Keratinocyte (primary cell): ENCODE results near the gene UBE2D2. TPM values are rescaled to one million over a fixed set of nuclear protein-coding genes. Genes with fewer than 3 reads are reported as not detected.
"Not testable (repeated sequence)": the region's sequence is repeated elsewhere in the genome, so short reads cannot be mapped to it uniquely, and the experiment has no call there.

ENCODE experiments used
- DNase-seq: peaks from one replicate; pipeline ENCODE4 v3.0.0-alpha.2; 2011; ENCODE audit warnings: low read depth, missing footprints, low spot score
- FAIRE-seq: peaks from 2 replicates; lab custom pipeline; 2011; peaks lifted over from hg19 to GRCh38; lab: Jason Lieb, UNC
- H2AFZ ChIP-seq: 2 replicates; pipeline ENCODE4 v1.6.0; 2012; ENCODE audit warnings: low read length, control low read depth, inconsistent platforms; ENCODE audit not compliant: control insufficient read depth
- H3K27ac ChIP-seq: 2 replicates; pipeline ENCODE4 v1.5.1; 2011; ENCODE audit warnings: low read length; ENCODE audit not compliant: control insufficient read depth, insufficient read depth
- H3K27me3 ChIP-seq: 3 replicates; pipeline ENCODE4 v1.6.0; 2011; ENCODE audit warnings: low read length; ENCODE audit not compliant: control insufficient read depth, insufficient read depth; ENCODE audit errors: extremely low read depth
- H3K36me3 ChIP-seq, 2 experiments: 2 replicates in 1 of 2; 3 replicates in 1 of 2; pipeline ENCODE4 v1.5.1; 2011; ENCODE audit warnings: low read length in 2 of 2, mild to moderate bottlenecking in 1 of 2; ENCODE audit not compliant: control insufficient read depth in 2 of 2, insufficient read depth in 2 of 2; ENCODE audit errors: extremely low read depth in 1 of 2
- H3K4me1 ChIP-seq: 3 replicates; pipeline ENCODE4 v1.5.1; 2011; ENCODE audit warnings: low read length; ENCODE audit not compliant: control insufficient read depth, insufficient read depth; ENCODE audit errors: extremely low read depth
- H3K4me2 ChIP-seq: 3 replicates; pipeline ENCODE4 v1.6.0; 2011; ENCODE audit warnings: low read depth, low read length; ENCODE audit not compliant: control insufficient read depth, insufficient read depth; ENCODE audit errors: extremely low read depth
- H3K4me3 ChIP-seq, 3 experiments: fragments of 200-600 bp in 1 of 3; sonication (generic) in 1 of 3; 2 replicates in 2 of 3; 3 replicates in 1 of 3; pipeline ENCODE4 v1.5.1; 2011 to 2016; ENCODE audit warnings: low read length in 3 of 3, mild to moderate bottlenecking in 3 of 3, control low read depth in 2 of 3, inconsistent platforms in 1 of 3, low read depth in 1 of 3, mixed read lengths in 1 of 3, mixed run types in 1 of 3, moderate library complexity in 1 of 3; ENCODE audit not compliant: control insufficient read depth in 2 of 3, insufficient read depth in 2 of 3; ENCODE audit errors: extremely low read depth in 1 of 3
- H3K79me2 ChIP-seq: 2 replicates; pipeline ENCODE4 v1.6.0; 2012; ENCODE audit warnings: low read length; ENCODE audit not compliant: control insufficient read depth, insufficient read depth
- H3K9ac ChIP-seq: 3 replicates; pipeline ENCODE4 v1.6.0; 2011; ENCODE audit warnings: low read length; ENCODE audit not compliant: control insufficient read depth, insufficient read depth; ENCODE audit errors: extremely low read depth
- H3K9me1 ChIP-seq: 3 replicates; pipeline ENCODE4 v1.6.0; 2011; ENCODE audit warnings: low read length; ENCODE audit not compliant: control insufficient read depth, insufficient read depth; ENCODE audit errors: extremely low read depth
- H3K9me3 ChIP-seq: 2 replicates; pipeline ENCODE4 v1.5.1; 2012; ENCODE audit warnings: low read depth, low read length; ENCODE audit not compliant: control insufficient read depth
- H4K20me1 ChIP-seq: 3 replicates; pipeline ENCODE4 v1.6.0; 2011; ENCODE audit warnings: low read length; ENCODE audit not compliant: control insufficient read depth, insufficient read depth; ENCODE audit errors: extremely low read depth
- EZH2 ChIP-seq: IDR thresholded peaks from one replicate; pipeline ENCODE4 v1.6.1; 2012; ENCODE audit warnings: inconsistent platforms, mild to moderate bottlenecking, low read length, moderate library complexity
- dilution Hi-C: fragments of 300-500 bp; cut with MboI; formaldehyde crosslinking; loops from one replicate; pipeline ENCODE4 v1.7.0; 2020; ENCODE audit warnings: low sequenced_read_pairs; ENCODE audit not compliant: extremely low pct_ligation_motif_present
- polyA plus RNA-seq, 5 experiments: library from polyadenylated mRNA; depleted of rRNA in 3 of 5; stranded (reverse) in 3 of 5; stranded (forward) in 1 of 5; unstranded in 1 of 5; fragments of >200 nt; gene quantifications; 1 replicate in 1 of 5; 2 replicates in 3 of 5; 3 replicates in 1 of 5; pipeline versions ENCODE4 v1.2.1 to v1.2.3, GENCODE V29; 2011 to 2012; ENCODE audit warnings: missing spikeins in 2 of 5, low read depth in 1 of 5, low replicate concordance in 1 of 5
- TF ChIP-seq, protein P1 (sequence below), 3 experiments: IDR thresholded peaks in 1 of 3; conservative IDR thresholded peaks in 1 of 3; optimal IDR thresholded peaks in 1 of 3; 2 replicates in 2 of 3; 3 replicates in 1 of 3; pipeline versions ENCODE3 to v1.5.1; 2011; ENCODE audit warnings: low read length in 3 of 3, mild to moderate bottlenecking in 3 of 3, moderate library complexity in 2 of 3, control low read depth in 1 of 3, inconsistent platforms in 1 of 3; ENCODE audit not compliant: insufficient read depth in 2 of 3; ENCODE audit errors: extremely low read depth in 1 of 3

Gene UBE2D2
- polyA plus RNA-seq, 1 donor (not counting 4 experiments of a cell fraction or from before 2014, with no cell fraction given), result 127 TPM

DNA sequence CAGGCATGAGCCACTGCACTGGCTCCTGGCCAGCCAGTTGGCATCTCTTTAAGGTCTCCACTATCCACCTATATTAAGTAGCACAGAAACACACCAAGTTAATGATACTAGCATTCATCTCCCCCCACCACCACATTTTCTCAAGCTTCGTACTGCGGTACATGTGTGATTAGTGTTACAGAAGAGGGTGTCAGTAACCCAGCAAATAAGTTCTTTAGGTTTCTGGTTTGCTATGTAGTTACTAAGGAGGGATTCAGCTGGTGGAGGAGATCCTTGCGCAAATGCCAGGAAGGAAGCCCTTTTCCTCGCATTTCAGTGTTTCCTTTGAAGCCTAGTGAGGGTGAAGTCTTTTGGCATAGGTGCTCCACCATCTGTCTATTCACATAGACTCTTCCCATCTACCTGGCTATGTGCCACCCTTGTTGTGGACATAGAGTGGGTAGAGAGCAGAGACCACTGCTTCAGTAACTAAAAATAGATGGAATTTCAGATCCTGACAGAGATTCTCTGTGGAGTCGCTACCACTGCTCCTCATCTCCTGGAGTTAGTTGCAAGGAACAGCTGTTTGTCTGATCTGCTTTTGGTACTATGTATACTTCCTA is 16.7 kb downstream of the UBE2D2 start:
- no peaks in the 10 kb centered on the region for H3K9me1 ChIP-seq
- peaks cover 94% of the 10 kb centered on the region for H3K79me2 ChIP-seq
- H3K36me3 ChIP-seq, result peaks cover 0 to 4% of the 10 kb centered on the region in 2 experiments
- TF ChIP-seq EZH2, result no peak
- TF ChIP-seq, protein P1, sequence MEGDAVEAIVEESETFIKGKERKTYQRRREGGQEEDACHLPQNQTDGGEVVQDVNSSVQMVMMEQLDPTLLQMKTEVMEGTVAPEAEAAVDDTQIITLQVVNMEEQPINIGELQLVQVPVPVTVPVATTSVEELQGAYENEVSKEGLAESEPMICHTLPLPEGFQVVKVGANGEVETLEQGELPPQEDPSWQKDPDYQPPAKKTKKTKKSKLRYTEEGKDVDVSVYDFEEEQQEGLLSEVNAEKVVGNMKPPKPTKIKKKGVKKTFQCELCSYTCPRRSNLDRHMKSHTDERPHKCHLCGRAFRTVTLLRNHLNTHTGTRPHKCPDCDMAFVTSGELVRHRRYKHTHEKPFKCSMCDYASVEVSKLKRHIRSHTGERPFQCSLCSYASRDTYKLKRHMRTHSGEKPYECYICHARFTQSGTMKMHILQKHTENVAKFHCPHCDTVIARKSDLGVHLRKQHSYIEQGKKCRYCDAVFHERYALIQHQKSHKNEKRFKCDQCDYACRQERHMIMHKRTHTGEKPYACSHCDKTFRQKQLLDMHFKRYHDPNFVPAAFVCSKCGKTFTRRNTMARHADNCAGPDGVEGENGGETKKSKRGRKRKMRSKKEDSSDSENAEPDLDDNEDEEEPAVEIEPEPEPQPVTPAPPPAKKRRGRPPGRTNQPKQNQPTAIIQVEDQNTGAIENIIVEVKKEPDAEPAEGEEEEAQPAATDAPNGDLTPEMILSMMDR (optimal IDR thresholded peaks at IDR 0.05 in 1 of 3, IDR thresholded peaks at IDR 0.05 in 1 of 3, conservative IDR thresholded peaks at IDR 0.05 in 1 of 3; ENCODE audit: extremely low read depth in 1 of 3, insufficient read depth in 2 of 3, low read length in 3 of 3), result no peak
- H4K20me1 ChIP-seq, result peaks cover 5% of the 10 kb centered on the region
- no peak overlapping the region for H2AFZ ChIP-seq
- no peaks in the 10 kb centered on the region for H3K9me3 ChIP-seq
- H3K4me2 ChIP-seq, result no peak overlapping the region
- no peaks in the 10 kb centered on the region for H3K27me3 ChIP-seq
- DNase-seq (no peak), FAIRE-seq (no peak)
- dilution Hi-C loops, result loop anchor here (10.0 kb wide), 1 partner anchor 73 kb away; no protein-coding TSS in a partner anchor
- H3K4me3 ChIP-seq, result no peak overlapping the region
- H3K4me1 ChIP-seq, result peaks cover 10% of the 10 kb centered on the region
- H3K9ac ChIP-seq, result no peak overlapping the region
- H3K27ac ChIP-seq, result no peak overlapping the region

DNA sequence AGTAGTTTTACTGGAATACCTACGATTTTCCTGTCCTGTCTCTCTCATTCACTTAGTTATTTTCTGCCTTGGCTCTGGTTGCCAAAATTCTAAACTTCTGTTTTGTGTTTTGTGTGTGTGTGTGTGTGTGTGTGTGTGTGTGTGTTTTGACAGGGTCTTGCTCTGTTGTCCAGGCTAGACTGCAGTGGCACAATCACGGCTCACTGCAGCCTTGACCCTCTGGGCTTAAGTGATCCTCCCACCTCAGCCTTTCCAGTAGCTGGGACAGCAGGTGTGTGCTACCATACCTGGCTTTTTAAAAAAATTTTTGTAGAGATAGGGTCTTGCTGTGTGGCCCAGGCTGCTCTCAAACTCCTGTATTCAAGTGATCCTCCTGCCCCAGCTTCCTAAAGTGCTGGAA is 17.2 kb downstream of the UBE2D2 start:
- DNase-seq, result no peak
- Histone ChIP-seq H3K79me2 (peaks cover 95% of the 10 kb centered on the region), H3K4me2 (no peak overlapping the region), H3K9ac (no peak overlapping the region), H3K9me1 (no peaks in the 10 kb centered on the region), H3K36me3 (peaks cover 0 to 4% of the 10 kb centered on the region in 2 experiments), H3K27me3 (no peaks in the 10 kb centered on the region), H2AFZ (no peak overlapping the region), H3K4me3 (no peak overlapping the region), H3K27ac (no peak overlapping the region), H3K4me1 (peaks cover 10% of the 10 kb centered on the region), H4K20me1 (peaks cover 5% of the 10 kb centered on the region), H3K9me3 (no peaks in the 10 kb centered on the region)
- no peak for TF ChIP-seq EZH2
- TF ChIP-seq, protein P1 (optimal IDR thresholded peaks at IDR 0.05 in 1 of 3, IDR thresholded peaks at IDR 0.05 in 1 of 3, conservative IDR thresholded peaks at IDR 0.05 in 1 of 3; ENCODE audit: extremely low read depth in 1 of 3, insufficient read depth in 2 of 3, low read length in 3 of 3), result no peak
- FAIRE-seq, result no peak
- dilution Hi-C loops, result loop anchor here (10.0 kb wide), 1 partner anchor 74 kb away; no protein-coding TSS in a partner anchor

DNA sequence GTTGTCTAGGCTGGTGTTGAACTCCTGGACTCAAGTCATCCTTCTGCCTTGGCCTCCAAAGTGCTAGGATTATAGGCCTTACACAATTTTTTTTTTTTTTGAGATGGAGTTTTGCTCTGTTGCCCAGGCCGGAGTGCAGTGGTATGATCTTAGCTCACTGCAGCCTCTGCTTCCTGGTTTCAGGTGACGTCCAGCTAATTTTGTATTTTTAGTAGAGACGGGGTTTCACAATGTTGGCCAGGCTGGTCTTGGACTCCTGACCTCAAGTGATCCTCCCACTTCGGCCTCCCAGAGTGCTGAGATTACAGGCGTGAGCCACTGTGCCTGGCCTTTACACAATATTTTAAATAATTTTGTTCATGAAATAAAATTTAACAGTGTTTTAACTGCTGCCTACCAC is 21.0 kb downstream of the UBE2D2 start:
- H3K9me3 ChIP-seq, H3K9me1 ChIP-seq, H3K27ac ChIP-seq, H3K27me3 ChIP-seq, dilution Hi-C loops, H4K20me1 ChIP-seq, H3K36me3 ChIP-seq, H3K9ac ChIP-seq, H3K4me2 ChIP-seq, H3K4me3 ChIP-seq, H2AFZ ChIP-seq, DNase-seq, FAIRE-seq: not testable (repeated sequence)
- Histone ChIP-seq H3K4me1 (peaks cover 10% of the 10 kb centered on the region), H3K79me2 (peaks cover 89% of the 10 kb centered on the region)
